GM18519 (cell line): ENCODE measurements around the gene TNP2.
"Not testable (repeated sequence)": the region's sequence is repeated elsewhere in the genome, so short reads cannot be mapped to it uniquely, and the experiment has no call there.

Experiments used
- ATAC-seq: cut with Tn5 transposase; IDR thresholded peaks from one replicate; pipeline ENCODE4 v1.9.1; 2021; ENCODE audit warnings: mild to moderate bottlenecking, moderate library complexity; ENCODE audit not compliant: unreplicated experiment, low FRiP score

Gene TNP2

DNA sequence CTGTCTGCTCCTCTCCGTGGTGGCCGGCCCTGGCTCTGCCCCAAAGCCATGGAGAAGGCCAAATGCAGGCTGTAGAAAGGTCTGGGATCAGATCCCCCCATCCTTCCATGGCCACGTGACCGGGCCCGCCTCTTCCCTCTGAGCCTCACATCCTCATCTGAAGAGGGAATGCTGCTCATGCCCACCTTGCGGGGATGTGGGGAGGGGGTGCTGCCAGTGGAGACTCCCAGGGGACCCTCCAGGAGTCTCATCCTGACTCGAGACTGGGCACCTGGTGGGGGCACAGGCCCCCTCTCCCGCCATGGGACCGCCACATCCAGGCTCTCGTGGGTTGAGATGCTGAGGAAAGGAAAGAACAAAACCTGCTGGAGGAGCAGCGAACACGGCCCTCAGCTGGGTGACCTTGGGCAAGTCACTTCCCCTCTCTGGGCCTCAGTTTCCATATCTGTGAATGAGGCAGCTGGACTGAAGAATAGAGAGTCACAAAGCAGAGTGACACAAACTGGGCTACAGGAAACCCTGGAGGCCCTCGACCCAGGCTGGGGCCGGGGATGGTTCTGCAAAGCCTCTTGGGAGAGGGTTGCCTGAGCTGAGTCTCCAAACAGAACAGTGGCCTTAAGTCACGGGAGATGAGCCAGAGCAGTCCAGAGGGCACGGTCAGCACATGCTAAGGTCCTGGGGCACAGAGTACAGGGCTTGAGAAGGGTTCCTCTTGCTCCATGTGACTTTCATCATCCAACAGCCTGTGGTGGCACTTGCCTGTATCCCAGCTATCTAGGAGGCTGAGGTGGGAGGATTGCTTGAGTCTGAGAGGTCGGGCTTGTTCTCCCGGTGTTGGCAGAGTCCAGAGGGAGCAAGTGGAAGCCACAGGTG lies 43.2 kb downstream of the TNP2 start:
- ATAC-seq: no peak

GRCh38 chr16:11224894-11225676 lies 44.0 kb downstream of the TNP2 start:
- ATAC-seq: peak; percentile 75

GRCh38 chr16:11224096-11224893 lies 44.8 kb downstream of the TNP2 start:
- no peak for ATAC-seq

DNA sequence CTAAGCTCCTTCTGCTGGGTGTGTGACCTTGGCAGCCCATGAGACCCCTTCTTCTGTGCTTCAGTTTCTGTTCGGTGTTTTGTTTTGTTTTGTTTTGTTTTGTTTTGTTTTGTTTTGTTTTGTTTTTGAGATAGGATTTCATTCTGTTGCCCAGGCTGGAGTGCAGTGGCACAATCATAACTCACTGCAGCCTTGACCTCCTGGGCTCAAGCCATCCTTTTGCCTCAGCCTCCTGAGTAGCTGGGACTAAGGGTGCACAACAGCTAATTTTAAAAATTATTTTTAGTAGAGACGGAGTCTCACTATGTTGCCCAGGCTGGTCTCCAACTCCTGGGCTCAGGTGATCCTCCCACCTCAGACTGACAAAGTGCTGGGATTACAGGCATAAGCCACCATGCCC lies 48.6 kb downstream of the TNP2 start:
- not testable (repeated sequence) for ATAC-seq

- ATAC-seq: no peak
Measured at GRCh38 chr16:11219178-11219577, 49.9 kb downstream of the TNP2 start.

DNA sequence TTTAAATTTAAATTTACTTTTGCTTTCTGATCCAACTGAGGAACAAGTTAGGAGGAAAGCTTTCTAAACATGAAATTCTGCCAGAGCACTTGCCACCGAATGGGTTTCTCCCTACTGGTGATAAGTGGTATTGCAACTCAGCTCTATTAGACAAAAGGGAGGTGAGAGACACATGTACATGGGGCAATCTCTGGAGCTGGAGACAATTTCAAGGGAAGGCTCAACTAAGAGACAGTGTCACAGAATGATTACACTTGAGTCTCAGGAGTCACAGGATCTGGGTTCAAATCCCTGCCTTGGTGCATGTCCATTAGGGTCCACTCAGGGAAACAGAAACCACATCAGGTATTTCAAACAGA lies 50.5 kb downstream of the TNP2 start:
- ATAC-seq: no peak
